H1 (cell line): Measurements from ENCODE around the gene ZNF609. TPM values are rescaled to one million over a fixed set of nuclear protein-coding genes. Genes with fewer than 3 reads are reported as not detected.

Experiments
- CHD7 ChIP-seq: fragments of 300-600 bp; sonication (generic); IDR thresholded peaks from 2 replicates; pipeline ENCODE4 v1.7.1; 2012; ENCODE audit warnings: low read length, moderate library complexity, mild to moderate bottlenecking, inconsistent platforms; ENCODE audit not compliant: insufficient replicate concordance
- POU5F1 ChIP-seq: IDR thresholded peaks from 2 replicates; pipeline ENCODE4 v1.6.1; 2011; ENCODE audit warnings: low read depth, mild to moderate bottlenecking, low read length, moderate library complexity
- SUZ12 ChIP-seq: fragments of 200-600 bp; sonication (generic); IDR thresholded peaks from 2 replicates; pipeline ENCODE4 v1.6.1; 2012; ENCODE audit warnings: mild to moderate bottlenecking, inconsistent platforms, low read length, moderate library complexity, mixed read lengths
- TAF7 ChIP-seq: optimal IDR thresholded peaks from 2 replicates; pipeline ENCODE3; 2011; ENCODE audit warnings: low read depth, mild to moderate bottlenecking, inconsistent platforms, low read length, moderate library complexity, borderline replicate concordance
- TEAD4 ChIP-seq: IDR thresholded peaks from 2 replicates; pipeline ENCODE4 v1.6.1; 2012; ENCODE audit warnings: low read depth, low read length, inconsistent platforms, mixed read lengths
- ZNF274 ChIP-seq: IDR thresholded peaks from 2 replicates; pipeline ENCODE4 v1.7.0; 2012; ENCODE audit warnings: low read length, borderline replicate concordance; ENCODE audit errors: extremely low read depth
- polyA plus RNA-seq, 7 experiments: library from polyadenylated mRNA; depleted of rRNA in 3 of 7; stranded (reverse) in 5 of 7; unstranded in 2 of 7; fragments of >200 nt in 5 of 7; fragments of 200-250 nt in 2 of 7; gene quantifications; 1 replicate in 5 of 7; 2 replicates in 1 of 7; 4 replicates in 1 of 7; pipeline versions ENCODE4 v1.2.1 to v1.2.3, GENCODE V29; 2011 to 2013; ENCODE audit warnings: missing spikeins in 2 of 7, mixed read lengths in 2 of 7
- total RNA-seq: library from RNA; stranded (reverse); fragmentation: NEBNext Ultra II Directional; extraction: Animal tissue kit (Norgen Biotek cat#: 25700); gene quantifications from 2 replicates; pipeline ENCODE4 v1.2.1, GENCODE V29; 2021

The ZNF609 gene
- total and polyA plus RNA-seq, 2 of the 8 experiments (the other 6 are each of a cell fraction or from before 2014, with no cell fraction given), result 15.5 to 47.8 TPM

GRCh38 chr15:64583983-64584382, 123.6 kb downstream of the ZNF609 start (continued):
- no peak for TF ChIP-seq CHD7
- no peak for TF ChIP-seq ZNF274
- no peak for TF ChIP-seq TAF7
- no peak for TF ChIP-seq SUZ12
- TF ChIP-seq POU5F1, result no peak
- TF ChIP-seq TEAD4, result no peak
- TF ChIP-seq, all 59 proteins: peak for 0
